ENCODE measurements around the gene NAGA. TPM values are rescaled to one million over a fixed set of nuclear protein-coding genes. Genes with fewer than 3 reads are reported as not detected.

NAGA gene
- total and polyA plus RNA-seq, 2 of the 4 experiments (the other 2 are of a cell fraction), result 34.3 to 44.8 TPM

DNA sequence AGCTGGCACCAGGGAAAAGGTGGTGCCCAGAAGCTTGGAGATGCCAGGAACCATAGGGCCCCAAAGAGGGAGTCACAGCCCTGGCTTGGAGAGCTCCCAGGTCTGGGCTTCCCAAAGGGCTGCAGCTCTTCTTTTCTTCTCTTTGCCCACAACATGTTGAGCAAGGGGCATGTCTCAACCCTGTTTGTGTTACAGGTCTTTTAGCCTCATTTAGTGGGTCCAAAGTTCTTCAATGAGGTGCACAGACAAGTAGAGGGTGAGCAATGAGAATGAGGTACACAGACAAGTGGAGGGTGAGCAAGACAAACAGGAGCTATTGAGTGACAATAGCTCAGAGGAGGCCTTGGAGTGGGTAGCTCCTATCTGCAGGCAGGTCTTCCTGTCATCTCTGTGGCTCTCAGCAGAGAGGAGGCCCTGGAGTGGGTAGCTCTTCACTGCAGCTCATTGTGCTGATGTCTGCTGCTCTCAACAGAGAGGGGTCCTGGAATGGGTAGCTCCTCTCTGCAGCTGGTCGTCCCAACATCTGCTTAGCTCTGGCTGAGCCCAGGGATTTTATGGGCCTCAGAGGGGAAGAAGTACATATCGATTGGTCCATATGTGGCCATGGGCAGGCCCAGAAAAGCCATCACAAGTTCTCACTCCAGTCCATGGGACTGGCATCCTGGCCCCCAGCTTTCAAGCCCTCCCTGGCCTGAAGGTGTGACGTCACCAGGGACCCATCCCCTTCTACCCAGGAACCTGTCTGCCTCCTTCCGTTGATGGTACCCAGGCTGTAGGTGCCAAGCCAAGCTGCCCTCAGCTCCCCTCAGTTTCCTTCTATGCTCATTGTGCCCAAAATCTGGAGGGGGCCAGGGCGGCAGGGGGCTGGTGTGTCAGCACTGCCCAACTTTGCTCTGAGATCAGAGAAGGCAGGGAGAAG is 37.1 kb downstream of the NAGA start:
- Histone ChIP-seq H3K27ac (ENCODE audit: insufficient read depth, low read length) (no peak overlapping the region), H4K5ac (ENCODE audit: low read depth, low read length) (no peak overlapping the region), H3K4me3 (ENCODE audit: insufficient read depth, low read depth, low read length) (no peak overlapping the region), H3K23ac (ENCODE audit: low read depth, low read length) (no peak overlapping the region), H2BK20ac (ENCODE audit: low read depth, low read length) (no peak overlapping the region), H2BK15ac (ENCODE audit: low read depth, low read length) (no peak overlapping the region), H2AFZ (replicated peaks; ENCODE audit: low read length, poor library complexity) (no peak overlapping the region), H3K9ac (ENCODE audit: low read depth, low read length) (no peak overlapping the region), H4K20me1 (ENCODE audit: insufficient read depth, low read length) (no peaks in the 10 kb centered on the region), H3K4me1 (ENCODE audit: control insufficient read depth, insufficient read depth, low read length) (peaks cover 3% of the 10 kb centered on the region), H3K18ac (ENCODE audit: low read depth, low read length) (no peak overlapping the region), H4K8ac (ENCODE audit: low read depth in 2 of 2, low read length in 2 of 2) (no peak overlapping the region), H2BK5ac (ENCODE audit: low read depth, low read length, poor library complexity, severe bottlenecking) (no peak overlapping the region), H3K56ac (ENCODE audit: extremely low read depth, insufficient read depth, low read length) (no peak overlapping the region), H3K36me3 (ENCODE audit: control insufficient read depth, insufficient read depth, low read length) (no peaks in the 10 kb centered on the region), H2AK9ac (replicated peaks; ENCODE audit: low read depth, low read length, poor library complexity) (no peak overlapping the region), H4K91ac (ENCODE audit: insufficient read depth, low read depth, low read length) (no peak overlapping the region), H3K4ac (ENCODE audit: low read depth, low read length) (no peak overlapping the region), H3K79me1 (ENCODE audit: low read depth in 1 of 2, low read length in 2 of 2) (no peaks in the 10 kb centered on the region), H3K27me3 (ENCODE audit: control insufficient read depth, insufficient read depth, low read length) (no peaks in the 10 kb centered on the region), H3K9me3 (ENCODE audit: control insufficient read depth, insufficient read depth, low read length) (peaks cover 8% of the 10 kb centered on the region), H3K4me2 (ENCODE audit: low read depth, low read length) (no peak overlapping the region), H2AK5ac (ENCODE audit: low read depth, low read length) (no peak overlapping the region), H3K14ac (replicated peaks; ENCODE audit: low read depth, low read length) (no peak overlapping the region), H2BK120ac (ENCODE audit: low read depth, low read length) (no peak overlapping the region), H3K9me1 (ENCODE audit: insufficient read depth, low read length) (no peaks in the 10 kb centered on the region)
- POLR2A ChIA-PET (ENCODE audit: unreplicated experiment), result no interaction called here
- in situ Hi-C loops (cut with MboI; ENCODE audit: low sequenced_read_pairs), result no loop called here
- intact Hi-C loops (cut with micrococcal nuclease), result no loop called here
- BruUV-seq (replicated peaks), result no TSS peak
- dilution Hi-C loops (cut with HindIII; ENCODE audit: low sequenced_read_pairs, unreplicated experiment), result no loop called here
- no peak for DNase-seq
- no CpG with 5 or more reads among the region's 5 CpGs for WGBS, 2 experiments (ENCODE audit: extremely low coverage in 2 of 2, insufficient read length in 1 of 2)
- TF ChIP-seq, protein P1, sequence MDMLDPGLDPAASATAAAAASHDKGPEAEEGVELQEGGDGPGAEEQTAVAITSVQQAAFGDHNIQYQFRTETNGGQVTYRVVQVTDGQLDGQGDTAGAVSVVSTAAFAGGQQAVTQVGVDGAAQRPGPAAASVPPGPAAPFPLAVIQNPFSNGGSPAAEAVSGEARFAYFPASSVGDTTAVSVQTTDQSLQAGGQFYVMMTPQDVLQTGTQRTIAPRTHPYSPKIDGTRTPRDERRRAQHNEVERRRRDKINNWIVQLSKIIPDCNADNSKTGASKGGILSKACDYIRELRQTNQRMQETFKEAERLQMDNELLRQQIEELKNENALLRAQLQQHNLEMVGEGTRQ (IDR thresholded peaks at IDR 0.05; ENCODE audit: low read depth, low read length), result no peak
- TF ChIP-seq RFX5 (IDR thresholded peaks at IDR 0.05; ENCODE audit: low read depth, low read length) (no peak), NFE2L2 (IDR thresholded peaks at IDR 0.05; ENCODE audit: low read depth, low read length) (no peak), FOS (IDR thresholded peaks at IDR 0.05; ENCODE audit: low read depth, low read length) (no peak), MXI1 (IDR thresholded peaks at IDR 0.05; ENCODE audit: borderline replicate concordance, low read depth, low read length) (no peak), RCOR1 (IDR thresholded peaks at IDR 0.05; ENCODE audit: insufficient replicate concordance, low read length) (no peak)
- TF ChIP-seq, protein P2, sequence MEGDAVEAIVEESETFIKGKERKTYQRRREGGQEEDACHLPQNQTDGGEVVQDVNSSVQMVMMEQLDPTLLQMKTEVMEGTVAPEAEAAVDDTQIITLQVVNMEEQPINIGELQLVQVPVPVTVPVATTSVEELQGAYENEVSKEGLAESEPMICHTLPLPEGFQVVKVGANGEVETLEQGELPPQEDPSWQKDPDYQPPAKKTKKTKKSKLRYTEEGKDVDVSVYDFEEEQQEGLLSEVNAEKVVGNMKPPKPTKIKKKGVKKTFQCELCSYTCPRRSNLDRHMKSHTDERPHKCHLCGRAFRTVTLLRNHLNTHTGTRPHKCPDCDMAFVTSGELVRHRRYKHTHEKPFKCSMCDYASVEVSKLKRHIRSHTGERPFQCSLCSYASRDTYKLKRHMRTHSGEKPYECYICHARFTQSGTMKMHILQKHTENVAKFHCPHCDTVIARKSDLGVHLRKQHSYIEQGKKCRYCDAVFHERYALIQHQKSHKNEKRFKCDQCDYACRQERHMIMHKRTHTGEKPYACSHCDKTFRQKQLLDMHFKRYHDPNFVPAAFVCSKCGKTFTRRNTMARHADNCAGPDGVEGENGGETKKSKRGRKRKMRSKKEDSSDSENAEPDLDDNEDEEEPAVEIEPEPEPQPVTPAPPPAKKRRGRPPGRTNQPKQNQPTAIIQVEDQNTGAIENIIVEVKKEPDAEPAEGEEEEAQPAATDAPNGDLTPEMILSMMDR (conservative IDR thresholded peaks at IDR 0.05; ENCODE audit: low read depth, low read length), result no peak
- ATAC-seq (ENCODE audit: low read depth), result no peak
- CTCF ChIA-PET, result no interaction called here
